Peyer's patch (tissue), 4 donors: ENCODE results near the gene TPCN2. TPM values are rescaled to one million over a fixed set of nuclear protein-coding genes. Genes with fewer than 3 reads are reported as not detected.

ENCODE experiments used
- DNase-seq, 3 donors: peaks; one replicate each; pipeline ENCODE4 v3.0.0-alpha.2; 2017 to 2019
- H3K27ac ChIP-seq, 4 donors: fragments of 200-600 bp; sonication (generic); one replicate each; pipeline ENCODE4 v1.5.1; 2016 to 2019
- H3K27me3 ChIP-seq, 2 donors: fragments of 200-600 bp; sonication (generic); one replicate each; pipeline ENCODE4 v1.5.1; 2019
- H3K36me3 ChIP-seq, 3 donors: fragments of 200-600 bp; sonication (generic); one replicate each; pipeline ENCODE4 v1.5.1; 2016 to 2019
- H3K4me1 ChIP-seq, 4 donors: fragments of 200-600 bp; sonication (generic); one replicate each; pipeline ENCODE4 v1.5.1; 2016 to 2019
- H3K4me3 ChIP-seq, 4 donors: fragments of 200-600 bp; sonication (generic); 1 replicate in 3 of 4; 2 replicates in 1 of 4; pipeline ENCODE4 v1.5.1; 2016 to 2019; ENCODE audit warnings: mild to moderate bottlenecking in 1 of 4
- H3K9me3 ChIP-seq, 4 donors: fragments of 200-600 bp; sonication (generic); one replicate each; pipeline ENCODE4 v1.5.1; 2016 to 2019; ENCODE audit warnings: mild to moderate bottlenecking in 1 of 4
- CTCF ChIP-seq, 6 experiments: fragments of 450-650 bp in 4 of 6; fragments of 200-600 bp in 2 of 6; sonication (generic) in 1 of 6; IDR thresholded peaks; one replicate each; pipeline ENCODE4 v1.5.1; 2017 to 2019; ENCODE audit warnings: antibody characterized with exemption in 6 of 6, mild to moderate bottlenecking in 3 of 6, moderate library complexity in 1 of 6
- POLR2A ChIP-seq, 2 donors: fragments of 450-650 bp; IDR thresholded peaks; one replicate each; pipeline ENCODE4 v1.5.1; 2017; ENCODE audit warnings: antibody characterized with exemption in 2 of 2, mild to moderate bottlenecking in 2 of 2, moderate library complexity in 2 of 2
- total RNA-seq, 4 donors: library from RNA; depleted of rRNA; stranded (reverse); fragments of >200 nt; gene quantifications; one replicate each; pipeline ENCODE4 v1.1.0, GENCODE V29; 2016

The TPCN2 gene
- total RNA-seq, 4 donors from 2014 or later, result 22.4 to 42.5 (median 33.0) TPM

- Histone ChIP-seq H3K36me3 (no peaks in the 10 kb centered on the region), H3K4me1 (peaks cover 0 to 27% (median 0%) of the 10 kb centered on the region in 4 donors)
- peak in 1 of 3 donors; percentile 3 for DNase-seq
Observed at GRCh38 chr11:69119190-69119589, 70.5 kb downstream of the TPCN2 start.

GRCh38 chr11:69120096-69120875 lies 71.6 kb downstream of the TPCN2 start:
- Histone ChIP-seq H3K4me3 (no peak overlapping the region), H3K4me1 (peaks cover 0 to 23% (median 0%) of the 10 kb centered on the region in 4 donors), H3K27ac (no peak overlapping the region), H3K9me3 (no peaks in the 10 kb centered on the region), H3K27me3 (no peaks in the 10 kb centered on the region), H3K36me3 (no peaks in the 10 kb centered on the region)
- TF ChIP-seq POLR2A (IDR thresholded peaks at IDR 0.05) (no peak), CTCF (IDR thresholded peaks at IDR 0.05) (no peak)
- peak in 1 of 3 donors; percentile 38 for DNase-seq

More at GRCh38 chr11:69119190-69119589, 70.5 kb downstream of the TPCN2 start:
- Histone ChIP-seq H3K27ac (no peak overlapping the region), H3K9me3 (no peaks in the 10 kb centered on the region), H3K4me3 (no peak overlapping the region), H3K27me3 (no peaks in the 10 kb centered on the region)
- TF ChIP-seq POLR2A (IDR thresholded peaks at IDR 0.05), result no peak
- no peak for TF ChIP-seq CTCF (IDR thresholded peaks at IDR 0.05)

- Histone ChIP-seq H3K4me1 (peaks cover 0 to 16% (median 0%) of the 10 kb centered on the region in 4 donors), H3K27ac (no peak overlapping the region), H3K36me3 (no peaks in the 10 kb centered on the region), H3K9me3 (no peaks in the 10 kb centered on the region), H3K27me3 (no peaks in the 10 kb centered on the region), H3K4me3 (no peak overlapping the region)
- TF ChIP-seq POLR2A (IDR thresholded peaks at IDR 0.05) (no peak), CTCF (IDR thresholded peaks at IDR 0.05) (no peak)
- peak in 1 of 3 donors; percentile 30 for DNase-seq
Observed at GRCh38 chr11:69121021-69121420, 72.3 kb downstream of the TPCN2 start.

GRCh38 chr11:69121621-69122325 lies 73.0 kb downstream of the TPCN2 start:
- Histone ChIP-seq H3K36me3 (no peaks in the 10 kb centered on the region), H3K9me3 (no peaks in the 10 kb centered on the region), H3K4me1 (peaks cover 0 to 16% (median 0%) of the 10 kb centered on the region in 4 donors), H3K27me3 (no peaks in the 10 kb centered on the region), H3K27ac (no peak overlapping the region), H3K4me3 (no peak overlapping the region)
- peak in 1 of 3 donors; percentile 44 for DNase-seq
- TF ChIP-seq CTCF (IDR thresholded peaks at IDR 0.05) (no peak), POLR2A (IDR thresholded peaks at IDR 0.05) (no peak)

GRCh38 chr11:69122326-69122629 lies 73.5 kb downstream of the TPCN2 start:
- H3K27ac ChIP-seq, result peak overlapping the region in 1 of 4 donors; percentile 51
- H3K9me3 ChIP-seq, result no peaks in the 10 kb centered on the region
- TF ChIP-seq POLR2A (IDR thresholded peaks at IDR 0.05) (no peak), CTCF (IDR thresholded peaks at IDR 0.05) (no peak)
- no peak overlapping the region for H3K4me3 ChIP-seq
- peaks cover 0 to 16% (median 0%) of the 10 kb centered on the region in 4 donors for H3K4me1 ChIP-seq
- H3K36me3 ChIP-seq, result no peaks in the 10 kb centered on the region
- DNase-seq, result no peak
- no peaks in the 10 kb centered on the region for H3K27me3 ChIP-seq
